ENCODE data around the gene TMEM14C. TPM values are rescaled to one million over a fixed set of nuclear protein-coding genes. Genes with fewer than 3 reads are reported as not detected.
"Not testable (repeated sequence)": the region's sequence is repeated elsewhere in the genome, so short reads cannot be mapped to it uniquely, and the experiment has no call there.

The TMEM14C gene
- total RNA-seq, 1 experiment from 2014 or later: 134 TPM

DNA sequence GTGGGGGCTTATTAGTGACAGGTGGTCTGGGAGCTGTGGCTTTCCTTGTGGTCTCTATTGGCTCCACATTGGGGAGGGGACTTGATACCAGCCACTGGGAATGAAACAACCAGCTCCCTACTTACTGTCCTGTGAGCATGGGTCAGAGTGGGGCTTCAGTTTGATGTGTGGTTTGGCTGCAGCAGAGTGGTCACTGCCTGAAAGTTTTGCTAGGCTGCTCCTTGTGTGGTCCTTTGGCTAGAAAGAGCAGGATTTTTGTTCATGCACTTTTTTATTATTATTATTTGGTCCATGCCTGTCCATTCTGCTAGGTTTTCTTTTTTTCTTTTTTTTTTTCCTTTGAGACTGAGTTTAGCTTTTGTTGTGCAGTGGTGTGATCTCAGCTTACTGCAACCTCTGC is 17.2 kb downstream of the TMEM14C start:
- CTCF ChIA-PET: no interaction called here
- Histone ChIP-seq H3K4me3 (ENCODE audit: low read depth, low read length) (no peak overlapping the region), H3K9me3 (no peaks in the 10 kb centered on the region), H3K4me1 (peaks cover 8% of the 10 kb centered on the region), H3K27me3 (replicated peaks; ENCODE audit: control insufficient read depth, insufficient read depth, low read length) (no peaks in the 10 kb centered on the region), H3K36me3 (ENCODE audit: control insufficient read depth, insufficient read depth, low read length) (no peaks in the 10 kb centered on the region)
- DNase-seq: no peak
- Mint-ChIP-seq H3K4me3 (ENCODE audit: unreplicated experiment) (no peak overlapping the region), H3K36me3 (ENCODE audit: insufficient read depth, unreplicated experiment) (no peaks in the 10 kb centered on the region), H3K27me3 (ENCODE audit: insufficient read depth, unreplicated experiment) (no peaks in the 10 kb centered on the region), H3K4me1 (ENCODE audit: low read depth, unreplicated experiment) (peaks cover 5% of the 10 kb centered on the region), H3K9me3 (ENCODE audit: unreplicated experiment) (no peaks in the 10 kb centered on the region), H3K27ac (ENCODE audit: unreplicated experiment) (no peak overlapping the region)
- no TSS peak for BruUV-seq (replicated peaks)
- intact Hi-C loops (cut with micrococcal nuclease; ENCODE audit: unreplicated experiment): no loop called here
- POLR2A ChIA-PET: no interaction called here
- TF ChIP-seq, protein P1, sequence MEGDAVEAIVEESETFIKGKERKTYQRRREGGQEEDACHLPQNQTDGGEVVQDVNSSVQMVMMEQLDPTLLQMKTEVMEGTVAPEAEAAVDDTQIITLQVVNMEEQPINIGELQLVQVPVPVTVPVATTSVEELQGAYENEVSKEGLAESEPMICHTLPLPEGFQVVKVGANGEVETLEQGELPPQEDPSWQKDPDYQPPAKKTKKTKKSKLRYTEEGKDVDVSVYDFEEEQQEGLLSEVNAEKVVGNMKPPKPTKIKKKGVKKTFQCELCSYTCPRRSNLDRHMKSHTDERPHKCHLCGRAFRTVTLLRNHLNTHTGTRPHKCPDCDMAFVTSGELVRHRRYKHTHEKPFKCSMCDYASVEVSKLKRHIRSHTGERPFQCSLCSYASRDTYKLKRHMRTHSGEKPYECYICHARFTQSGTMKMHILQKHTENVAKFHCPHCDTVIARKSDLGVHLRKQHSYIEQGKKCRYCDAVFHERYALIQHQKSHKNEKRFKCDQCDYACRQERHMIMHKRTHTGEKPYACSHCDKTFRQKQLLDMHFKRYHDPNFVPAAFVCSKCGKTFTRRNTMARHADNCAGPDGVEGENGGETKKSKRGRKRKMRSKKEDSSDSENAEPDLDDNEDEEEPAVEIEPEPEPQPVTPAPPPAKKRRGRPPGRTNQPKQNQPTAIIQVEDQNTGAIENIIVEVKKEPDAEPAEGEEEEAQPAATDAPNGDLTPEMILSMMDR (IDR thresholded peaks at IDR 0.05; ENCODE audit: insufficient read depth in 1 of 2, low read depth in 1 of 2, low read length in 1 of 2, severe bottlenecking in 1 of 2, unreplicated experiment in 1 of 2): no peak

- H3K27me3 Mint-ChIP-seq (ENCODE audit: insufficient read depth, unreplicated experiment); H3K4me1 Mint-ChIP-seq (ENCODE audit: low read depth, unreplicated experiment); CTCF ChIA-PET; DNase-seq; H3K9me3 Mint-ChIP-seq (ENCODE audit: unreplicated experiment); H3K4me1 ChIP-seq; BruUV-seq (replicated peaks); H3K27me3 ChIP-seq (replicated peaks; ENCODE audit: control insufficient read depth, insufficient read depth, low read length); H3K4me3 ChIP-seq (ENCODE audit: low read depth, low read length); H3K36me3 Mint-ChIP-seq (ENCODE audit: insufficient read depth, unreplicated experiment); H3K27ac Mint-ChIP-seq (ENCODE audit: unreplicated experiment); H3K9me3 ChIP-seq; H3K36me3 ChIP-seq (ENCODE audit: control insufficient read depth, insufficient read depth, low read length); intact Hi-C loops (cut with micrococcal nuclease; ENCODE audit: unreplicated experiment); H3K4me3 Mint-ChIP-seq (ENCODE audit: unreplicated experiment); POLR2A ChIA-PET: not testable (repeated sequence)
Measured at GRCh38 chr6:10741643-10742042, 18.8 kb downstream of the TMEM14C start.

- H3K4me3 ChIP-seq (ENCODE audit: low read depth, low read length): no peak overlapping the region
- H3K4me1 ChIP-seq: no peaks in the 10 kb centered on the region; the same call in 1 of the 2 replicates
- no peak overlapping the region for H3K4me3 Mint-ChIP-seq (ENCODE audit: unreplicated experiment)
- H3K27ac Mint-ChIP-seq (ENCODE audit: unreplicated experiment): no peak overlapping the region
- CTCF ChIA-PET: no interaction called here
- POLR2A ChIA-PET: no interaction called here
- peaks cover 3% of the 10 kb centered on the region for H3K36me3 Mint-ChIP-seq (ENCODE audit: insufficient read depth, unreplicated experiment)
- no peaks in the 10 kb centered on the region for H3K27me3 Mint-ChIP-seq (ENCODE audit: insufficient read depth, unreplicated experiment)
- H3K9me3 Mint-ChIP-seq (ENCODE audit: unreplicated experiment): no peaks in the 10 kb centered on the region
- H3K27me3 ChIP-seq (replicated peaks; ENCODE audit: control insufficient read depth, insufficient read depth, low read length): no peaks in the 10 kb centered on the region
- no peak for DNase-seq
- H3K9me3 ChIP-seq: no peaks in the 10 kb centered on the region
- intact Hi-C loops (cut with micrococcal nuclease; ENCODE audit: unreplicated experiment): no loop called here
- TF ChIP-seq, protein P1 (IDR thresholded peaks at IDR 0.05; ENCODE audit: insufficient read depth in 1 of 2, low read depth in 1 of 2, low read length in 1 of 2, severe bottlenecking in 1 of 2, unreplicated experiment in 1 of 2): no peak
- H3K4me1 Mint-ChIP-seq (ENCODE audit: low read depth, unreplicated experiment): peaks cover 8% of the 10 kb centered on the region
- H3K36me3 ChIP-seq (ENCODE audit: control insufficient read depth, insufficient read depth, low read length): no peaks in the 10 kb centered on the region
- no TSS peak for BruUV-seq (replicated peaks)
Measured at GRCh38 chr6:10742251-10742650, 19.4 kb downstream of the TMEM14C start.

- H3K9me3 ChIP-seq: no peaks in the 10 kb centered on the region
- Mint-ChIP-seq H3K27me3 (ENCODE audit: insufficient read depth, unreplicated experiment) (no peaks in the 10 kb centered on the region), H3K4me1 (ENCODE audit: low read depth, unreplicated experiment) (peaks cover 8% of the 10 kb centered on the region), H3K36me3 (ENCODE audit: insufficient read depth, unreplicated experiment) (peaks cover 9% of the 10 kb centered on the region), H3K27ac (ENCODE audit: unreplicated experiment) (no peak overlapping the region), H3K4me3 (ENCODE audit: unreplicated experiment) (no peak overlapping the region), H3K9me3 (ENCODE audit: unreplicated experiment) (no peaks in the 10 kb centered on the region)
- intact Hi-C loops (cut with micrococcal nuclease; ENCODE audit: unreplicated experiment): no loop called here
- H3K4me1 ChIP-seq: peaks cover 2% of the 10 kb centered on the region
- ChIA-PET CTCF (no interaction called here), POLR2A (no interaction called here)
- DNase-seq: no peak
- H3K27me3 ChIP-seq (replicated peaks; ENCODE audit: control insufficient read depth, insufficient read depth, low read length): no peaks in the 10 kb centered on the region
- TF ChIP-seq, protein P1 (IDR thresholded peaks at IDR 0.05; ENCODE audit: insufficient read depth in 1 of 2, low read depth in 1 of 2, low read length in 1 of 2, severe bottlenecking in 1 of 2, unreplicated experiment in 1 of 2): no peak
- no TSS peak for BruUV-seq (replicated peaks)
- no peak overlapping the region for H3K4me3 ChIP-seq (ENCODE audit: low read depth, low read length)
- H3K36me3 ChIP-seq (ENCODE audit: control insufficient read depth, insufficient read depth, low read length): no peaks in the 10 kb centered on the region
Measured at GRCh38 chr6:10743515-10743914, 20.6 kb downstream of the TMEM14C start.
